ENCODE measurements around the gene NUP210. TPM values are rescaled to one million over a fixed set of nuclear protein-coding genes. Genes with fewer than 3 reads are reported as not detected.
A peak's percentile ranks its signal among the peaks of the same experiment; 100 is the strongest.
"Not testable (repeated sequence)": the region's sequence is repeated elsewhere in the genome, so short reads cannot be mapped to it uniquely, and the experiment has no call there.

The NUP210 gene
- total RNA-seq, 1 donor from 2014 or later, result 91.9 TPM

- no peak for TF ChIP-seq CTCF (IDR thresholded peaks at IDR 0.05)
- peak; percentile 22 for DNase-seq
- peaks cover 18% of the 10 kb centered on the region for H3K4me1 Mint-ChIP-seq
- ChIA-PET CTCF (interaction anchor here (0.6 to 5.1 kb wide), 18 partner anchors 10 to 490 kb away, joined by 3 to 77 read pairs (median 9); partner anchors contain the start of genes HDAC11 and NUP210), POLR2A (interaction anchor here (0.7 to 3.6 kb wide), 20 partner anchors 10 to 445 kb away, joined by 3 to 40 read pairs (median 7); partner anchors contain the start of genes HDAC11 and NUP210)
- H3K4me3 Mint-ChIP-seq, result peak overlapping the region; percentile 84
- no peaks in the 10 kb centered on the region for H3K9me3 Mint-ChIP-seq
- peak; percentile 9 for ATAC-seq (ENCODE audit: low read depth)
- H3K27me3 Mint-ChIP-seq, result no peaks in the 10 kb centered on the region
- H3K27ac Mint-ChIP-seq, result peak overlapping the region; percentile 89
- intact Hi-C loops (cut with micrococcal nuclease), result loop anchor here (1.0 to 5.0 kb wide), 3 partner anchors 30 to 584 kb away; no protein-coding TSS in a partner anchor
- no peaks in the 10 kb centered on the region for H3K36me3 Mint-ChIP-seq (ENCODE audit: low read depth)
Measured at GRCh38 chr3:13451301-13451673, 31.2 kb upstream of the NUP210 start.

- H3K4me3 Mint-ChIP-seq; H3K4me1 Mint-ChIP-seq; POLR2A ChIA-PET; CTCF ChIA-PET; H3K27me3 Mint-ChIP-seq; DNase-seq; ATAC-seq (ENCODE audit: low read depth); H3K27ac Mint-ChIP-seq; H3K9me3 Mint-ChIP-seq; H3K36me3 Mint-ChIP-seq (ENCODE audit: low read depth); intact Hi-C loops (cut with micrococcal nuclease): not testable (repeated sequence)
Measured at GRCh38 chr3:13442882-13443281, 22.8 kb upstream of the NUP210 start.

- TF ChIP-seq CTCF (IDR thresholded peaks at IDR 0.05), result no peak
- intact Hi-C loops (cut with micrococcal nuclease), result no loop called here
- H3K27me3 Mint-ChIP-seq, result no peaks in the 10 kb centered on the region
- H3K9me3 Mint-ChIP-seq, result no peaks in the 10 kb centered on the region
- no peaks in the 10 kb centered on the region for H3K36me3 Mint-ChIP-seq (ENCODE audit: low read depth)
- DNase-seq (no peak), ATAC-seq (ENCODE audit: low read depth) (no peak)
- CTCF ChIA-PET, result interaction anchor here (0.7 to 1.0 kb wide), 3 partner anchors 12 to 197 kb away, joined by 3 read pairs; no protein-coding TSS in a partner anchor
- H3K4me3 Mint-ChIP-seq, result no peak overlapping the region
- H3K4me1 Mint-ChIP-seq, result no peaks in the 10 kb centered on the region
- H3K27ac Mint-ChIP-seq, result no peak overlapping the region
- POLR2A ChIA-PET, result no interaction called here
Measured at GRCh38 chr3:13440204-13440817, 20.2 kb upstream of the NUP210 start.

- H3K9me3 Mint-ChIP-seq; H3K27me3 Mint-ChIP-seq; H3K27ac Mint-ChIP-seq; ATAC-seq (ENCODE audit: low read depth); intact Hi-C loops (cut with micrococcal nuclease); H3K4me1 Mint-ChIP-seq; H3K4me3 Mint-ChIP-seq; H3K36me3 Mint-ChIP-seq (ENCODE audit: low read depth); POLR2A ChIA-PET; DNase-seq: not testable (repeated sequence)
- CTCF ChIA-PET, result interaction anchor here (0.9 kb wide), 1 partner anchor 25 kb away, joined by 3 read pairs; no protein-coding TSS in a partner anchor
Measured at GRCh38 chr3:13436213-13436612, 16.1 kb upstream of the NUP210 start.

- ChIA-PET POLR2A (interaction anchor here (0.6 kb wide), 1 partner anchor 22 kb away, joined by 3 read pairs; no protein-coding TSS in a partner anchor), CTCF (interaction anchor here (0.6 kb wide), 1 partner anchor 12 kb away, joined by 3 read pairs; no protein-coding TSS in a partner anchor)
- no peaks in the 10 kb centered on the region for H3K4me1 Mint-ChIP-seq
- no peak for ATAC-seq (ENCODE audit: low read depth)
- H3K4me3 Mint-ChIP-seq, result no peak overlapping the region
- TF ChIP-seq CTCF (IDR thresholded peaks at IDR 0.05), result no peak
- H3K9me3 Mint-ChIP-seq, result no peaks in the 10 kb centered on the region
- no peak overlapping the region for H3K27ac Mint-ChIP-seq
- no peak for DNase-seq
- H3K36me3 Mint-ChIP-seq (ENCODE audit: low read depth), result no peaks in the 10 kb centered on the region
- intact Hi-C loops (cut with micrococcal nuclease), result no loop called here
- H3K27me3 Mint-ChIP-seq, result no peaks in the 10 kb centered on the region
Measured at GRCh38 chr3:13433912-13434311, 13.8 kb upstream of the NUP210 start.

GRCh38 chr3:13432093-13432492 lies 12.0 kb upstream of the NUP210 start:
- Mint-ChIP-seq H3K27me3 (no peaks in the 10 kb centered on the region), H3K4me3 (no peak overlapping the region), H3K4me1 (peaks cover 9% of the 10 kb centered on the region), H3K9me3 (no peaks in the 10 kb centered on the region), H3K36me3 (ENCODE audit: low read depth) (no peaks in the 10 kb centered on the region), H3K27ac (no peak overlapping the region)
- POLR2A ChIA-PET, result no interaction called here
- ATAC-seq (ENCODE audit: low read depth) (no peak), DNase-seq (no peak)
- intact Hi-C loops (cut with micrococcal nuclease), result no loop called here
- CTCF ChIA-PET, result no interaction called here
- no peak for TF ChIP-seq CTCF (IDR thresholded peaks at IDR 0.05)

- H3K9me3 Mint-ChIP-seq; H3K27me3 Mint-ChIP-seq; H3K4me1 Mint-ChIP-seq; DNase-seq; intact Hi-C loops (cut with micrococcal nuclease); CTCF ChIA-PET; ATAC-seq (ENCODE audit: low read depth); H3K4me3 Mint-ChIP-seq; H3K27ac Mint-ChIP-seq; H3K36me3 Mint-ChIP-seq (ENCODE audit: low read depth): not testable (repeated sequence)
- POLR2A ChIA-PET, result interaction anchor here (1.4 kb wide), 1 partner anchor 10 kb away, joined by 3 read pairs; the partner anchor contains the start of gene NUP210
Measured at GRCh38 chr3:13430411-13430875, 10.3 kb upstream of the NUP210 start.
